Breast epithelium (tissue), 4 donors: ENCODE results near the gene CALM1. TPM values are rescaled to one million over a fixed set of nuclear protein-coding genes. Genes with fewer than 3 reads are reported as not detected.

Experiments used
- DNase-seq, 2 donors: peaks; one replicate each; pipeline ENCODE4 v3.0.0-alpha.2; 2019; ENCODE audit warnings: low spot score in 2 of 2
- H3K27ac ChIP-seq, 2 donors: fragments of 200-600 bp; sonication (generic) in 1 of 2; one replicate each; pipeline ENCODE4 v1.5.1; 2016 to 2019; ENCODE audit warnings: mild to moderate bottlenecking in 1 of 2
- H3K27me3 ChIP-seq, 2 donors: fragments of 200-600 bp; sonication (generic) in 1 of 2; one replicate each; pipeline versions ENCODE4 v1.5.1 to v1.6.0; 2017 to 2019; ENCODE audit warnings: control low read depth in 1 of 2, mild to moderate bottlenecking in 1 of 2
- H3K36me3 ChIP-seq: fragments of 200-600 bp; one replicate; pipeline ENCODE4 v1.5.1; 2019
- H3K4me1 ChIP-seq, 2 donors: fragments of 200-600 bp; sonication (generic); one replicate each; pipeline ENCODE4 v1.5.1; 2016 to 2019; ENCODE audit warnings: control low read depth in 1 of 2
- H3K4me3 ChIP-seq, 3 donors: fragments of 200-600 bp; sonication (generic); 1 replicate in 2 of 3; 2 replicates in 1 of 3; pipeline ENCODE4 v1.5.1; 2016 to 2019; ENCODE audit warnings: mild to moderate bottlenecking in 3 of 3, moderate library complexity in 2 of 3
- H3K9me3 ChIP-seq, 2 donors: fragments of 200-600 bp; sonication (generic) in 1 of 2; one replicate each; pipeline ENCODE4 v1.5.1; 2016 to 2019; ENCODE audit warnings: control low read depth in 1 of 2
- CTCF ChIP-seq, 3 donors: fragments of 450-650 bp; IDR thresholded peaks; one replicate each; pipeline ENCODE4 v1.5.1; 2016 to 2017; ENCODE audit warnings: antibody characterized with exemption in 3 of 3, mild to moderate bottlenecking in 3 of 3, moderate library complexity in 3 of 3
- POLR2A ChIP-seq: fragments of 450-650 bp; IDR thresholded peaks from one replicate; pipeline ENCODE4 v1.6.1; 2016; ENCODE audit warnings: antibody characterized with exemption, mild to moderate bottlenecking, moderate library complexity
- POLR2AphosphoS5 ChIP-seq, 3 donors: sonication (generic); formaldehyde crosslinking; IDR thresholded peaks; one replicate each; pipeline ENCODE4 v1.6.1; 2017; ENCODE audit warnings: antibody characterized with exemption in 3 of 3
- intact Hi-C: fragments of 100-400 bp; cut with DNase I; formaldehyde crosslinking; loops from one replicate; pipeline ENCODE4 v1.15.1; 2023; ENCODE audit warnings: low total_unique reads
- total RNA-seq, 3 donors: library from RNA; depleted of rRNA; stranded (reverse); fragments of >200 nt; gene quantifications; one replicate each; pipeline ENCODE4 v1.1.0, GENCODE V29; 2016

CALM1 gene
- total RNA-seq, 3 donors from 2014 or later = 186 to 332 (median 237) TPM

- Histone ChIP-seq H3K4me3 (no peak overlapping the region), H3K36me3 (no peaks in the 10 kb centered on the region), H3K9me3 (no peaks in the 10 kb centered on the region), H3K4me1 (no peaks in the 10 kb centered on the region), H3K27ac (no peak overlapping the region), H3K27me3 (no peaks in the 10 kb centered on the region)
- no peak for DNase-seq
- intact Hi-C loops = no loop called here
- TF ChIP-seq POLR2A (no peak), POLR2AphosphoS5 (IDR thresholded peaks at IDR 0.05) (no peak), CTCF (IDR thresholded peaks at IDR 0.05) (no peak)
Measured at GRCh38 chr14:90425373-90425879, 28.6 kb downstream of the CALM1 start.

GRCh38 chr14:90426031-90426540 is 29.3 kb downstream of the CALM1 start:
- H3K27ac ChIP-seq = no peak overlapping the region
- no peaks in the 10 kb centered on the region for H3K4me1 ChIP-seq
- H3K9me3 ChIP-seq = no peaks in the 10 kb centered on the region
- DNase-seq = no peak
- TF ChIP-seq POLR2A (no peak), POLR2AphosphoS5 (IDR thresholded peaks at IDR 0.05) (no peak), CTCF (IDR thresholded peaks at IDR 0.05) (no peak)
- H3K27me3 ChIP-seq = no peaks in the 10 kb centered on the region
- intact Hi-C loops = no loop called here
- H3K4me3 ChIP-seq = no peak overlapping the region
- no peaks in the 10 kb centered on the region for H3K36me3 ChIP-seq

GRCh38 chr14:90426663-90427062 is 29.8 kb downstream of the CALM1 start:
- Histone ChIP-seq H3K9me3 (no peaks in the 10 kb centered on the region), H3K36me3 (no peaks in the 10 kb centered on the region), H3K27me3 (no peaks in the 10 kb centered on the region), H3K4me1 (no peaks in the 10 kb centered on the region), H3K4me3 (no peak overlapping the region), H3K27ac (no peak overlapping the region)
- intact Hi-C loops = no loop called here
- TF ChIP-seq POLR2AphosphoS5 (IDR thresholded peaks at IDR 0.05) (no peak), CTCF (IDR thresholded peaks at IDR 0.05) (no peak), POLR2A (no peak)
- no peak for DNase-seq

- Histone ChIP-seq H3K4me1 (no peaks in the 10 kb centered on the region), H3K27me3 (no peaks in the 10 kb centered on the region), H3K27ac (no peak overlapping the region), H3K4me3 (no peak overlapping the region), H3K9me3 (no peaks in the 10 kb centered on the region), H3K36me3 (no peaks in the 10 kb centered on the region)
- intact Hi-C loops = no loop called here
- TF ChIP-seq CTCF (IDR thresholded peaks at IDR 0.05) (no peak), POLR2A (no peak), POLR2AphosphoS5 (IDR thresholded peaks at IDR 0.05) (no peak)
- no peak for DNase-seq
Measured at GRCh38 chr14:90427848-90428426, 31.1 kb downstream of the CALM1 start.

- intact Hi-C loops = no loop called here
- DNase-seq = no peak
Measured at GRCh38 chr14:90428676-90429075, 31.8 kb downstream of the CALM1 start.

More at GRCh38 chr14:90428676-90429075, 31.8 kb downstream of the CALM1 start:
- Histone ChIP-seq H3K36me3 (no peaks in the 10 kb centered on the region), H3K27me3 (no peaks in the 10 kb centered on the region), H3K4me1 (no peaks in the 10 kb centered on the region), H3K27ac (no peak overlapping the region), H3K9me3 (no peaks in the 10 kb centered on the region), H3K4me3 (no peak overlapping the region)
- TF ChIP-seq CTCF (IDR thresholded peaks at IDR 0.05) (no peak), POLR2AphosphoS5 (IDR thresholded peaks at IDR 0.05) (no peak), POLR2A (no peak)
